ENCODE results near the gene SETD7. TPM values are rescaled to one million over a fixed set of nuclear protein-coding genes. Genes with fewer than 3 reads are reported as not detected.
A peak's percentile ranks its signal among the peaks of the same experiment; 100 is the strongest.

The SETD7 gene
- total RNA-seq, 6 experiments from 2014 or later = 61.5 to 86.6 (median 67.9) TPM

DNA sequence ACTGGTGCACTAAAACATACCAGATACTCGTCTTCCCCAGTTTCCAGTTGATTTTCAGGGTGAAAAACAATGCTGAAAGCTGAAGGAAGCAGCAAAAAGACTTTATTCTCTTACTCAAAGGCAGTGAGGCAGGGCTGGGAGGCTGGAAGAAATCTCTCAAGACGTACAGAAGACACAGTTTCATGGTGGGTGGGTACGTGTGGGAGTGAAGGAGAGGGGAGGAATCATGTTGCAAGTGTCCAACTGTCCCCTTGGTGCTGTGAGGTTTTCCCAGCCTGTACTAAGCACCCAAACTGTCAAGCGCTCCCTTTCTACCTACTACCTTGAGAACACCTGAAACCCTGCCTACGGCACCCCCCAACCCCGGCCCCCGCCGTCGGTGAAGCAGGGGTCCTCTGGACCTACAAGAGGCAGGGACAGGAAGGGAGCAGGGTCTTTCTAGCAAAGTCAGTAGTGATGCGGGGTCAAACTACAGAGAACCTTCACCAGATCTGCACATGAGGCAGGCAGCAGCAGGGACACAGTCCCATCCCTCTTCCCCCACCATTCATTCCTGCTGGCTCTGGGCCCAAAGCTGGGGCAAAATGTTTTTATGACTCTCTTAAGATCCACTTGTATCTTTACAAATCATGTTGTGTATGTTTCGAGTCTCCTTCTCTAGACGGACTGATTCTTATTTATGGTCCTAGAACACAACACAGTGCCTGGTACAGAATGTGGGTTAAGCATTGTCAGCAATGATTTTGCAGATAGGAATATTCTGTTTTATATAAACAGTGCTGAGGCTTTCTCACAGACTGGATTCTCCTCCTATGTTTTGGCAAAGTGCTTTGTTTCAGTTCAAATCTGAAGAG, 2.4 kb upstream of the SETD7 start:
- H3K4me3 Mint-ChIP-seq = no peak overlapping the region; the same call in 1 of the 2 replicates
- no peak for DNase-seq
- peaks cover 23% of the 10 kb centered on the region for H3K27me3 Mint-ChIP-seq (ENCODE audit: insufficient read depth)
- H3K27ac Mint-ChIP-seq = no peak overlapping the region
- peaks cover 46% of the 10 kb centered on the region for H3K4me1 Mint-ChIP-seq (ENCODE audit: low read depth)
- H3K36me3 Mint-ChIP-seq (ENCODE audit: low read depth) = no peaks in the 10 kb centered on the region
- TF ChIP-seq, protein P1, sequence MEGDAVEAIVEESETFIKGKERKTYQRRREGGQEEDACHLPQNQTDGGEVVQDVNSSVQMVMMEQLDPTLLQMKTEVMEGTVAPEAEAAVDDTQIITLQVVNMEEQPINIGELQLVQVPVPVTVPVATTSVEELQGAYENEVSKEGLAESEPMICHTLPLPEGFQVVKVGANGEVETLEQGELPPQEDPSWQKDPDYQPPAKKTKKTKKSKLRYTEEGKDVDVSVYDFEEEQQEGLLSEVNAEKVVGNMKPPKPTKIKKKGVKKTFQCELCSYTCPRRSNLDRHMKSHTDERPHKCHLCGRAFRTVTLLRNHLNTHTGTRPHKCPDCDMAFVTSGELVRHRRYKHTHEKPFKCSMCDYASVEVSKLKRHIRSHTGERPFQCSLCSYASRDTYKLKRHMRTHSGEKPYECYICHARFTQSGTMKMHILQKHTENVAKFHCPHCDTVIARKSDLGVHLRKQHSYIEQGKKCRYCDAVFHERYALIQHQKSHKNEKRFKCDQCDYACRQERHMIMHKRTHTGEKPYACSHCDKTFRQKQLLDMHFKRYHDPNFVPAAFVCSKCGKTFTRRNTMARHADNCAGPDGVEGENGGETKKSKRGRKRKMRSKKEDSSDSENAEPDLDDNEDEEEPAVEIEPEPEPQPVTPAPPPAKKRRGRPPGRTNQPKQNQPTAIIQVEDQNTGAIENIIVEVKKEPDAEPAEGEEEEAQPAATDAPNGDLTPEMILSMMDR (IDR thresholded peaks at IDR 0.05) = no peak
- no peaks in the 10 kb centered on the region for H3K9me3 Mint-ChIP-seq

DNA sequence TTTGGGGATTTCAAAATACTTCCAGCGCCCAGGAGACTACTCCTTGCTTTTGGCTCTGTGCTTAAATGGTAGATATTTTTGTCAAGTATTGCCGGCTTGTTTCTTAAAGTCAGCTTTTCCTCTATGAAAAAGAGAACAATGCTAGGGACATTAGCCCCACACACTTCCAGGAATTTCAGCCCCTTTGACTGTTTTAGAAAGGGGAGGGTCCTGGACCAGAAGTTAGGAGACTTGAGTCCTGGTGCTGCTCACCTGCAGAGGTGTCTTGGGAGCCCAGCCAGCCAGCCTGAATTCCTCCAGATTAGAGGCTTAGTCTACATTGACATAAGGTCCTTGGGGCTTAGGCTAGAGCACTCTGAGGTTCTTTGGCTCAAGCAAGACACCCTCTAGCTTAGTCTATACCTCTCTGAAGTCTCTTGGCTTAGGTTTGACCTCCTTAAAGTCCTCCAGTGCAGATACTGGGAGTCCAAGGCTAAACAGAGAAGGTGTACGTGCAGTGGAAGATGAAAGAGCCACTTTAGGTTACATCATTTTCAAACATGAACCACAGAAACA, 1.6 kb upstream of the SETD7 start:
- peaks cover 47% of the 10 kb centered on the region for H3K4me1 Mint-ChIP-seq (ENCODE audit: low read depth)
- peak overlapping the region; percentile 93 for H3K4me3 Mint-ChIP-seq
- no peak for DNase-seq
- no peaks in the 10 kb centered on the region for H3K36me3 Mint-ChIP-seq (ENCODE audit: low read depth)
- H3K27ac Mint-ChIP-seq = no peak overlapping the region
- H3K27me3 Mint-ChIP-seq (ENCODE audit: insufficient read depth) = peaks cover 23% of the 10 kb centered on the region
- TF ChIP-seq, protein P1 (IDR thresholded peaks at IDR 0.05) = no peak
- no peaks in the 10 kb centered on the region for H3K9me3 Mint-ChIP-seq

DNA sequence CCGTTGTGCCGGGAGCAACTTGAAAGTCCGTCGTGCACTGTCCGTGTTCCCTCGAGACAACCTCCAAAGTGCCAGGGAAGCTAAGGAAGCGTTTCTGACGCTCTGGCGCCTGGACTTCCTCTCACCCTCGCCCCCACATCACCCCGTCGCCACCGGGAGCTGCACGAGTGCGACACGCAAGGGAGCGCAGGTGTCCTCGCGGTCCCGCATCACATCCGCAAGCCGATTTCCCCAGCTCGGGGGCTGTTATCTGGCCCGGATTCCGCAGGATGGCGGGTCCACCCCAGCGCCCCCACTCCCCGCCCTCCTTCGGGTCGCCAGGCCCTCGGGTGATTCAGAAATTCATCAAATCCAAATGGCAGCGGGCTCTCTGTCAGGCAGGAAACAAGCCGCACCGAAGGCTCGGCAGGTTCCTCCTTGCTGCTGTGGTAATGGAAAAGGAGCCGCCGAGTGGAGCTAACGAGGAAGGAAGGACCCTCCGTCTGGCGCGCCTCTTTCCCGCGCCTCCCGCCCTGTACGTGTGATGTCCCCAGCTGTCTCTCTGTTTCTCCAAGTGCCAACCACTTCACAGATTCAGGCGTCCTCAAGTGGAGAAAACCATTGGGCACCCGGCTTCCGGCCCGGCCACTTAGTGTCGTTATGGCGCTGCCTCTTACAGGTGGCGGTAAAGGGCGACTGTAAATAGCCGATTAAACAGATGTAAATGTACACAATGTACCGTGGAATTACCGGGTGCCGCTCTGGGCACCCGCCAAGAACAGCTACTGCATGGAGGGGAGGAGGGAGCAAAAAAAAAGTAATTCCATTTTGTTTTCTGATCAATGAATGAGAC, 921 bp upstream of the SETD7 start:
- TF ChIP-seq, protein P1 (IDR thresholded peaks at IDR 0.05) = no peak; the same call in 1 of the 2 replicates
- Mint-ChIP-seq H3K9me3 (no peaks in the 10 kb centered on the region), H3K36me3 (ENCODE audit: low read depth) (no peaks in the 10 kb centered on the region), H3K27ac (peak overlapping the region; percentile 91), H3K4me3 (peak overlapping the region; percentile 93), H3K27me3 (ENCODE audit: insufficient read depth) (peaks cover 23% of the 10 kb centered on the region), H3K4me1 (ENCODE audit: low read depth) (peaks cover 53% of the 10 kb centered on the region)
- DNase-seq = no peak

DNA sequence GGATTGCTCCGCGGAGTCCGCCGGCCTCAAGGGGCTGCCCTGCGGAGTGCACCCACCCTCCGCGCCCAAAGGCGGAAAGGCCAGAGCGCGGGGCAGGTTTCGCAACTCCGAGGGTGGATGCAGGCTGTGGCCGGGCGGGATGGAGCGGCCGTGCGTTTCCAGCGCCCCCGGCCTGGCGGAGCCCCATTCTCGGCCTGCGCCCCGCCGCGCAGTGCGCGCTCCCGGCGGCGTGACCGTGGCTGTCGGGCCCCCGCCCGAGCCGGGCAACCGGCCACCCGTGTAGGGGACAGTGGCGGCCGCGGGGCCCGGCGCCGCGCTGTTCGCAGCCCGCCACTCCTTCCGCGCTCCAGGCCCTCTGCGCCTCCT, 331 bp downstream of the SETD7 start:
- TF ChIP-seq, protein P1 (IDR thresholded peaks at IDR 0.05) = no peak

DNA sequence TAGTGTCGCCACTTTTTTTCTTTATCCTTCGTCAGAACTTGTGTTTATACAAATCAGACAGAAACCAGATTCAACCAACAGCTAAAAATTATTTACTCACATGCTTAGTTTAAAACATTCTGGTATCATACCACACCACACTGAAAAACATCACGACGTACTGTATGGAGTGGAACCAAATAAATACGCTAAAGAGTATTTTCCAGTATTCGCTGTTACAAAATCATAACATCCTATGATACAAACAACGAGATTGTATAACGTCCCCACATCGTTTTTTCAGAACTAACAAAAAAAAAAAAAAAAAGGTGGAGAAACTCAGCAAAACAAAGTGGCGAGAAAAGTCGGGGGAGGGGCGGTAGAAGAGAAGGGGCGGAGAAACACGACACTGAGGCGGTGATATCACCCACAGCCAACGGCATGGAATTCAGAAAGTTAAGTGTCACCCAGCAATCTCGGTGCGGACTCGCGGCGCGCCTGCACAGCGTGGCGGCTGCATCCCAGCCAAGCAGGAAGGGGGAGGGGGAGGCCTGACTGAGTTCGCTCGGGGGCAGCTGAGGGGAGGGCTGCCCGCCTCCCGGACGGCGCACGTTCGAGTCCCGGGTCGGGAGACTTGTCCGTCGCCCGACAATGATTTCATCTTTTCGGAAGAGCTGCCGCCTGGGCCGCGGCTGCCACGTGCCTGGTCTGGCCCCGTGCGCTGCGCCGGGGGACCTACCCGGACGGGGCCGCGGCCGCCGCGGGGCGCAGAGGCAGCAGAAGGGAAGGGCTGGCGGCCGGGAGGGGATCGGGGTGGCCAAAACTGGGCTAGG, 920 bp downstream of the SETD7 start:
- TF ChIP-seq, protein P1 (IDR thresholded peaks at IDR 0.05) = no peak
- peak; percentile 91 for DNase-seq
- H3K27me3 Mint-ChIP-seq (ENCODE audit: insufficient read depth) = peaks cover 16% of the 10 kb centered on the region
- H3K27ac Mint-ChIP-seq = peak overlapping the region; percentile 91
- peaks cover 60% of the 10 kb centered on the region for H3K4me1 Mint-ChIP-seq (ENCODE audit: low read depth)
- H3K4me3 Mint-ChIP-seq = peak overlapping the region; percentile 94
- H3K36me3 Mint-ChIP-seq (ENCODE audit: low read depth) = no peaks in the 10 kb centered on the region
- no peaks in the 10 kb centered on the region for H3K9me3 Mint-ChIP-seq

More for the DNA sequence above, 331 bp downstream of the SETD7 start:
- no peak for DNase-seq
- Mint-ChIP-seq H3K27me3 (ENCODE audit: insufficient read depth) (peaks cover 22% of the 10 kb centered on the region), H3K4me1 (ENCODE audit: low read depth) (peaks cover 60% of the 10 kb centered on the region), H3K4me3 (peak overlapping the region; percentile 94), H3K36me3 (ENCODE audit: low read depth) (no peaks in the 10 kb centered on the region), H3K9me3 (no peaks in the 10 kb centered on the region), H3K27ac (peak overlapping the region; percentile 91)
